H1 (cell line): ENCODE measurements around the gene CCDC83. TPM values are rescaled to one million over a fixed set of nuclear protein-coding genes. Genes with fewer than 3 reads are reported as not detected.

Experiments
- CTCF ChIA-PET: fragments of 300-600 bp; sonication (Branson Sonifier 250); formaldehyde crosslinking; loops from one replicate; lab custom pipeline; 2021; ENCODE audit not compliant: partially characterized antibody; lab: Charles Lee
- POLR2A ChIA-PET: fragments of 300-600 bp; sonication (Branson Sonifier 250); formaldehyde crosslinking; loops from one replicate; lab custom pipeline; 2021; ENCODE audit warnings: inconsistent platforms; ENCODE audit not compliant: partially characterized antibody; lab: Charles Lee
- DNase-seq, 2 experiments: peaks; one replicate each; pipeline versions ENCODE4 v3.0.0 to v3.0.0-alpha.2; 2010 to 2022; ENCODE audit warnings: low spot score in 2 of 2, low read depth in 1 of 2, mixed read lengths in 1 of 2
- FAIRE-seq: peaks from 2 replicates; lab custom pipeline; 2011; peaks lifted over from hg19 to GRCh38; lab: Jason Lieb, UNC
- H2AFZ ChIP-seq: 2 replicates; pipeline ENCODE4 v1.8.1; 2012; ENCODE audit warnings: low read length, inconsistent platforms
- H2AK5ac ChIP-seq: 2 replicates; pipeline ENCODE4 v1.6.1; 2013; ENCODE audit warnings: low read depth, low read length
- H2BK120ac ChIP-seq: replicated peaks from 2 replicates; pipeline ENCODE3; 2013; ENCODE audit warnings: low read depth, low read length, inconsistent platforms
- H2BK12ac ChIP-seq: 2 replicates; pipeline ENCODE4 v1.6.1; 2013; ENCODE audit warnings: low read depth, low read length
- H2BK15ac ChIP-seq: 2 replicates; pipeline ENCODE4 v1.6.1; 2013; ENCODE audit warnings: low read length
- H2BK20ac ChIP-seq: 2 replicates; pipeline ENCODE4 v1.6.1; 2013; ENCODE audit warnings: low read length
- H2BK5ac ChIP-seq: 2 replicates; pipeline ENCODE4 v1.6.1; 2013; ENCODE audit warnings: low read depth, low read length
- H3K14ac ChIP-seq: 2 replicates; pipeline ENCODE4 v1.6.1; 2013; ENCODE audit warnings: inconsistent platforms; ENCODE audit not compliant: insufficient read length
- H3K18ac ChIP-seq: 2 replicates; pipeline ENCODE4 v1.6.1; 2013; ENCODE audit warnings: low read length; ENCODE audit errors: extremely low read depth
- H3K23ac ChIP-seq: 2 replicates; pipeline ENCODE4 v1.6.1; 2013; ENCODE audit warnings: inconsistent platforms; ENCODE audit not compliant: insufficient read length
- H3K23me2 ChIP-seq: 2 replicates; pipeline ENCODE4 v1.6.1; 2013; ENCODE audit warnings: low read depth, low read length
- H3K27ac ChIP-seq: 2 replicates; pipeline ENCODE4 v1.6.1; 2011; ENCODE audit warnings: low read depth, low read length, inconsistent platforms
- H3K27me3 ChIP-seq, 4 experiments: replicated peaks in 1 of 4; 1 replicate in 1 of 4; 2 replicates in 3 of 4; pipeline versions ENCODE4 v1.6.1 to v1.8.1; 2011 to 2013; ENCODE audit warnings: low read length in 3 of 4, mild to moderate bottlenecking in 3 of 4, inconsistent platforms in 2 of 4, mixed read lengths in 2 of 4, moderate library complexity in 1 of 4; ENCODE audit not compliant: control insufficient read depth in 3 of 4, insufficient read depth in 3 of 4; ENCODE audit errors: extremely low read depth in 1 of 4
- H3K36me3 ChIP-seq, 4 experiments: 2 replicates each; pipeline versions ENCODE4 v1.6.1 to v1.8.1; 2011 to 2013; ENCODE audit warnings: mild to moderate bottlenecking in 4 of 4, low read length in 3 of 4, moderate library complexity in 2 of 4, control low read depth in 1 of 4, inconsistent platforms in 1 of 4; ENCODE audit not compliant: insufficient read depth in 4 of 4, control insufficient read depth in 2 of 4
- H3K4ac ChIP-seq: replicated peaks from 2 replicates; pipeline ENCODE3; 2013; ENCODE audit warnings: low read length, low read depth, mixed read lengths, inconsistent platforms; ENCODE audit not compliant: insufficient read length
- H3K4me1 ChIP-seq, 4 experiments: replicated peaks in 1 of 4; 1 replicate in 1 of 4; 2 replicates in 3 of 4; pipeline versions ENCODE4 v1.6.1 to v1.8.1; 2011 to 2013; ENCODE audit warnings: low read length in 3 of 4, inconsistent platforms in 2 of 4, mixed read lengths in 1 of 4; ENCODE audit not compliant: insufficient read depth in 4 of 4, control insufficient read depth in 3 of 4
- H3K4me2 ChIP-seq, 2 experiments: 2 replicates each; pipeline versions ENCODE4 v1.6.1 to v1.8.1; 2011 to 2013; ENCODE audit warnings: low read depth in 2 of 2, low read length in 2 of 2, control low read depth in 1 of 2, inconsistent platforms in 1 of 2, mild to moderate bottlenecking in 1 of 2; ENCODE audit not compliant: insufficient read depth in 1 of 2
- H3K4me3 ChIP-seq, 4 experiments: fragments of 200-600, 300-600 bp in 1 of 4; sonication (generic), shearing (Covaris generic), sonication (Bioruptor Twin) in 1 of 4; 2 replicates each; pipeline versions ENCODE4 v1.5.1 to v1.8.1; 2011 to 2016; ENCODE audit warnings: low read length in 4 of 4, low read depth in 3 of 4, control low read depth in 2 of 4, inconsistent platforms in 2 of 4, mild to moderate bottlenecking in 2 of 4, mixed read lengths in 1 of 4, moderate library complexity in 1 of 4; ENCODE audit not compliant: insufficient read depth in 2 of 4; ENCODE audit errors: extremely low read depth in 1 of 4
- H3K56ac ChIP-seq: replicated peaks from 2 replicates; pipeline ENCODE3; 2013; ENCODE audit warnings: low read depth, mild to moderate bottlenecking, mixed read lengths, low read length, inconsistent platforms; ENCODE audit not compliant: insufficient read length
- H3K79me1 ChIP-seq: 2 replicates; pipeline ENCODE4 v1.6.1; 2013; ENCODE audit warnings: low read depth, low read length, control low read depth
- H3K79me2 ChIP-seq, 2 experiments: 2 replicates each; pipeline versions ENCODE4 v1.6.1 to v1.8.1; 2012 to 2013; ENCODE audit warnings: low read length in 2 of 2, mild to moderate bottlenecking in 2 of 2, inconsistent platforms in 1 of 2; ENCODE audit not compliant: insufficient read depth in 2 of 2, control insufficient read depth in 1 of 2
- H3K9ac ChIP-seq, 4 experiments: replicated peaks in 1 of 4; 1 replicate in 1 of 4; 2 replicates in 3 of 4; pipeline versions ENCODE4 v1.6.1 to v1.8.1; 2011 to 2013; ENCODE audit warnings: low read depth in 3 of 4, low read length in 3 of 4, control low read depth in 2 of 4, mild to moderate bottlenecking in 2 of 4, moderate library complexity in 2 of 4, inconsistent platforms in 1 of 4; ENCODE audit errors: extremely low read depth in 1 of 4
- H3K9me3 ChIP-seq, 2 experiments: 2 replicates each; pipeline versions ENCODE4 v1.6.1 to v1.8.1; 2012 to 2013; ENCODE audit warnings: mild to moderate bottlenecking in 2 of 2, moderate library complexity in 2 of 2, control low read depth in 1 of 2, inconsistent platforms in 1 of 2, low read depth in 1 of 2, low read length in 1 of 2, mixed read lengths in 1 of 2; ENCODE audit not compliant: insufficient read depth in 2 of 2
- H4K20me1 ChIP-seq, 2 experiments: replicated peaks in 1 of 2; 2 replicates each; pipeline versions ENCODE3 to v1.8.1; 2011 to 2013; ENCODE audit warnings: inconsistent platforms in 2 of 2, low read length in 2 of 2, mild to moderate bottlenecking in 1 of 2; ENCODE audit not compliant: insufficient read depth in 2 of 2, control insufficient read depth in 1 of 2
- H4K5ac ChIP-seq: 2 replicates; pipeline ENCODE4 v1.6.1; 2013; ENCODE audit warnings: low read length, low read depth, mixed read lengths, inconsistent platforms; ENCODE audit not compliant: insufficient read length
- H4K8ac ChIP-seq: 2 replicates; pipeline ENCODE4 v1.8.0; 2013; ENCODE audit warnings: mild to moderate bottlenecking, moderate library complexity, low read length, inconsistent platforms; ENCODE audit not compliant: insufficient read depth; ENCODE audit errors: extremely low read depth
- H4K91ac ChIP-seq: replicated peaks from 2 replicates; pipeline ENCODE3; 2013; ENCODE audit warnings: low read length, mixed read lengths, inconsistent platforms; ENCODE audit not compliant: insufficient read length
- RFX5 ChIP-seq: IDR thresholded peaks from 2 replicates; pipeline ENCODE4 v1.6.1; 2011; ENCODE audit warnings: low read depth, low read length, improper control_type of control experiment, borderline replicate concordance
- WGBS, 2 experiments: shearing (Covaris generic) in 1 of 2; methylation state at CpG; one replicate each; pipeline versions ENCODE4 v1.1.6 to v1.1.7; 2013 to 2015; ENCODE audit warnings: low lambda C conversion rate in 2 of 2, mixed read lengths in 2 of 2, inconsistent platforms in 1 of 2, low coverage in 1 of 2, missing lambda C conversion rate in 1 of 2; ENCODE audit not compliant: insufficient replicate concordance in 2 of 2, insufficient coverage in 1 of 2, insufficient read length in 1 of 2; ENCODE audit errors: extremely low coverage in 1 of 2, missing lambda C conversion rate in 1 of 2; 5-methylcytosine and 5-hydroxymethylcytosine counted together
- polyA plus RNA-seq, 7 experiments: library from polyadenylated mRNA; depleted of rRNA in 3 of 7; stranded (reverse) in 5 of 7; unstranded in 2 of 7; fragments of >200 nt in 5 of 7; fragments of 200-250 nt in 2 of 7; gene quantifications; 1 replicate in 5 of 7; 2 replicates in 1 of 7; 4 replicates in 1 of 7; pipeline versions ENCODE4 v1.2.1 to v1.2.3, GENCODE V29; 2011 to 2013; ENCODE audit warnings: missing spikeins in 2 of 7, mixed read lengths in 2 of 7
- total RNA-seq: library from RNA; stranded (reverse); fragmentation: NEBNext Ultra II Directional; extraction: Animal tissue kit (Norgen Biotek cat#: 25700); gene quantifications from 2 replicates; pipeline ENCODE4 v1.2.1, GENCODE V29; 2021

The CCDC83 gene
- total and polyA plus RNA-seq, 2 of the 8 experiments (the other 6 are each of a cell fraction or from before 2014, with no cell fraction given), result not detected

- peaks cover 0 to 4% (median 3%) of the 10 kb centered on the region in 4 experiments; a peak in 2 of 7 replicates for H3K4me1 ChIP-seq
- no peak overlapping the region; a peak in 1 of 4 replicates for H3K4me2 ChIP-seq
- H2BK12ac ChIP-seq, result no peak overlapping the region
- no peak overlapping the region for H3K18ac ChIP-seq
- H3K56ac ChIP-seq, result no peak overlapping the region
- no peaks in the 10 kb centered on the region for H3K79me1 ChIP-seq
- no peak overlapping the region for H2BK15ac ChIP-seq
- H3K27me3 ChIP-seq, result no peaks in the 10 kb centered on the region
- no peak overlapping the region for H3K9ac ChIP-seq
- FAIRE-seq (no peak), DNase-seq (no peak)
- H4K8ac ChIP-seq, result no peak overlapping the region
- H4K91ac ChIP-seq, result no peak overlapping the region
- H2BK120ac ChIP-seq, result no peak overlapping the region
- H2BK20ac ChIP-seq, result no peak overlapping the region
- H3K4ac ChIP-seq, result no peak overlapping the region
- H2BK5ac ChIP-seq, result no peak overlapping the region
- H3K27ac ChIP-seq, result no peak overlapping the region
- H3K4me3 ChIP-seq, result no peak overlapping the region
- WGBS, 2 experiments, result 78% methylated on average over 4 of the region's 4 CpGs; no CpG with 5 or more reads in 1 of the 2 experiments
- H3K23ac ChIP-seq, result no peak overlapping the region
- POLR2A ChIA-PET, result no interaction called here
- H3K23me2 ChIP-seq, result no peaks in the 10 kb centered on the region
- H4K20me1 ChIP-seq, result no peaks in the 10 kb centered on the region
- H2AK5ac ChIP-seq, result no peak overlapping the region
- no peaks in the 10 kb centered on the region for H3K36me3 ChIP-seq
- no peaks in the 10 kb centered on the region for H3K79me2 ChIP-seq
- H2AFZ ChIP-seq, result 0 out of 2 replicates have a peak overlapping the region, but pooled peaks have one; percentile 48
- peaks cover 2 to 4% of the 10 kb centered on the region in 2 experiments; a peak in 2 of 4 replicates for H3K9me3 ChIP-seq
- H4K5ac ChIP-seq, result no peak overlapping the region
- CTCF ChIA-PET, result interaction anchor here (0.9 kb wide), 1 partner anchor 50 kb away, joined by 3 read pairs; no protein-coding TSS in a partner anchor
- H3K14ac ChIP-seq, result no peak overlapping the region
- TF ChIP-seq RFX5, result no peak
Measured at GRCh38 chr11:85918910-85919794, 64.0 kb downstream of the CCDC83 start.
